Adrenal gland (tissue), 12 donors: ENCODE data around the gene RPL29. TPM values are rescaled to one million over a fixed set of nuclear protein-coding genes. Genes with fewer than 3 reads are reported as not detected.

Source experiments
- DNase-seq, 7 donors: peaks; one replicate each; pipeline ENCODE4 v3.0.0-alpha.2; 2019 to 2020
- H3K27ac ChIP-seq, 5 donors: fragments of 200-600 bp; sonication (generic) in 4 of 5; 1 replicate in 3 of 5; 2 replicates in 2 of 5; pipeline versions ENCODE4 v1.5.1 to v1.8.0; 2016 to 2020; ENCODE audit warnings: mild to moderate bottlenecking in 1 of 5
- H3K27me3 ChIP-seq: fragments of 200-600 bp; 2 replicates; pipeline ENCODE4 v1.8.0; 2021
- H3K36me3 ChIP-seq, 2 donors: fragments of 200-600 bp; replicated peaks in 1 of 2; 1 replicate in 1 of 2; 2 replicates in 1 of 2; pipeline versions ENCODE4 v1.5.1 to v1.8.0; 2018 to 2022
- H3K4me1 ChIP-seq, 2 donors: fragments of 200-600 bp; replicated peaks in 1 of 2; 1 replicate in 1 of 2; 2 replicates in 1 of 2; pipeline versions ENCODE4 v1.5.1 to v1.8.0; 2018 to 2021
- H3K4me3 ChIP-seq, 4 donors: fragments of 200-600 bp; sonication (generic) in 3 of 4; one replicate each; pipeline ENCODE4 v1.5.1; 2016 to 2018
- H3K9me3 ChIP-seq, 3 donors: fragments of 200-600 bp; sonication (generic) in 1 of 3; replicated peaks in 1 of 3; 1 replicate in 2 of 3; 2 replicates in 1 of 3; pipeline versions ENCODE4 v1.5.1 to v1.8.0; 2016 to 2021
- CTCF ChIP-seq, 6 experiments: fragments of 450-650 bp in 4 of 6; fragments of 200-600 bp in 2 of 6; sonication (generic) in 1 of 6; IDR thresholded peaks; 1 replicate in 5 of 6; 2 replicates in 1 of 6; pipeline versions ENCODE4 v1.5.1 to v1.8.0; 2016 to 2021; ENCODE audit warnings: antibody characterized with exemption in 6 of 6, mild to moderate bottlenecking in 2 of 6, moderate library complexity in 1 of 6
- POLR2A ChIP-seq, 2 donors: fragments of 450-650 bp; IDR thresholded peaks; one replicate each; pipeline ENCODE4 v1.6.1; 2017; ENCODE audit warnings: antibody characterized with exemption in 2 of 2, mild to moderate bottlenecking in 2 of 2, moderate library complexity in 1 of 2
- WGBS, 4 donors: extraction: QIAGEN DNeasy Blood & Tissue Kit in 2 of 4; methylation state at CpG; one replicate each; pipeline versions ENCODE4 v1.1.5 to v1.1.7; 2013 to 2017; 5-methylcytosine and 5-hydroxymethylcytosine counted together
- intact Hi-C, 2 donors: fragments of 100-400 bp; cut with DNase I; formaldehyde crosslinking; loops; one replicate each; pipeline versions ENCODE4 v1.14.1 to v1.15.0; 2022 to 2023
- polyA plus RNA-seq, 3 donors: library from polyadenylated mRNA; stranded (reverse); fragments of 200-250 nt in 2 of 3; fragments of 350-450 nt in 1 of 3; fragmentation: Illumina TruSeq in 1 of 3; extraction: RNeasy Lipid Tissue Mini Kit (QIAGEN cat#74804) in 1 of 3; gene quantifications; one replicate each; pipeline ENCODE4 v1.2.3, GENCODE V29; 2013 to 2014
- total RNA-seq, 9 donors: library from RNA; depleted of rRNA in 4 of 9; stranded (reverse); fragments of >200 nt in 4 of 9; fragments of 120-200 nt in 1 of 9; fragmentation: NEBNext Ultra II Directional in 1 of 9; extraction: Animal tissue kit (Norgen Biotek cat#: 25700) in 1 of 9; gene quantifications; one replicate each; pipeline versions ENCODE4 v1.1.0 to v1.2.4, GENCODE V29; 2013 to 2023
- donor health status: healthy with polysubstance abuse.
- donor health status: Bipolar disorder and iron deficiency.
- donor health status: DM: yes; HTN: yes; CAD: no.
- donor health status: DM: no; HTN: no; CAD: no.
- donor health status: DM: no; HTN: no; CAD: no.
- donor health status: DM: yes; HTN: yes; CAD: no.

RPL29 gene
- total and polyA plus RNA-seq, 12 donors: 947 to 3,421 (median 1,448) TPM

- DNase-seq: peak; percentile 59 to 88 (median 74)
- Histone ChIP-seq H3K27me3 (no peaks in the 10 kb centered on the region), H3K4me3 (no peak overlapping the region), H3K36me3 (no peaks in the 10 kb centered on the region), H3K9me3 (no peaks in the 10 kb centered on the region), H3K4me1 (peaks cover 0 to 24% of the 10 kb centered on the region in 2 donors), H3K27ac (no peak overlapping the region)
- 0 to 3% (median 1%) methylated on average over 1 to 18 of the region's 18 CpGs for WGBS, 4 donors
- intact Hi-C loops: loop anchor here (2.0 to 5.0 kb wide), 4 partner anchors 51 to 143 kb away; partner anchors contain the start of gene DUSP7 (in 1 of the 2)
- peak; percentile 90 to 98 (median 95) for TF ChIP-seq CTCF (IDR thresholded peaks at IDR 0.05)
- TF ChIP-seq POLR2A (IDR thresholded peaks at IDR 0.05): no peak
These were observed 5.8 kb upstream of the RPL29 start for GRCh38 chr3:52001443-52001974.

- H3K27me3 ChIP-seq: no peaks in the 10 kb centered on the region
- H3K9me3 ChIP-seq: no peaks in the 10 kb centered on the region
- H3K27ac ChIP-seq: no peak overlapping the region
- peaks cover 0 to under 1% of the 10 kb centered on the region in 2 donors for H3K36me3 ChIP-seq
- WGBS, 4 donors: 53 to 88% (median 65%) methylated on average over 2 of the region's 2 CpGs
- H3K4me1 ChIP-seq: peaks cover 2 to 13% of the 10 kb centered on the region in 2 donors
- no peak for DNase-seq
- H3K4me3 ChIP-seq: no peak overlapping the region
- TF ChIP-seq POLR2A (IDR thresholded peaks at IDR 0.05): no peak
- no peak for TF ChIP-seq CTCF (IDR thresholded peaks at IDR 0.05)
- intact Hi-C loops: loop anchor here (2.0 to 10.0 kb wide), 6 partner anchors 52 to 145 kb away; partner anchors contain the start of genes DUSP7 (in 1 of the 2), PARP3 (in 1 of the 2) and RRP9 (in 1 of the 2)
These were observed 4.2 kb upstream of the RPL29 start for GRCh38 chr3:51999846-52000245.

- intact Hi-C loops: loop anchor here in 1 of 2 donors (2.0 to 10.0 kb wide), 2 partner anchors 54 to 124 kb away; partner anchors contain the start of genes PARP3 and RRP9
- Histone ChIP-seq H3K27ac (no peak overlapping the region), H3K4me3 (no peak overlapping the region), H3K27me3 (no peaks in the 10 kb centered on the region), H3K36me3 (peaks cover 0 to 10% of the 10 kb centered on the region in 2 donors), H3K9me3 (no peaks in the 10 kb centered on the region), H3K4me1 (peaks cover 12 to 16% of the 10 kb centered on the region in 2 donors)
- no peak for TF ChIP-seq POLR2A (IDR thresholded peaks at IDR 0.05)
- no peak for TF ChIP-seq CTCF (IDR thresholded peaks at IDR 0.05)
- DNase-seq: no peak
- 63 to 87% (median 67%) methylated on average over 4 to 7 of the region's 7 CpGs for WGBS, 4 donors
These were observed 3.1 kb upstream of the RPL29 start for GRCh38 chr3:51998774-51999173.

- Histone ChIP-seq H3K36me3 (peaks cover 0 to 17% of the 10 kb centered on the region in 2 donors), H3K4me3 (no peak overlapping the region), H3K27ac (no peak overlapping the region), H3K27me3 (no peaks in the 10 kb centered on the region), H3K4me1 (peaks cover 12 to 22% of the 10 kb centered on the region in 2 donors), H3K9me3 (no peaks in the 10 kb centered on the region)
- WGBS, 4 donors: 43 to 61% (median 54%) methylated on average over 7 of the region's 7 CpGs
- no peak for DNase-seq
- TF ChIP-seq POLR2A (IDR thresholded peaks at IDR 0.05) (no peak), CTCF (IDR thresholded peaks at IDR 0.05) (no peak)
- intact Hi-C loops: loop anchor here in 1 of 2 donors (2.0 to 10.0 kb wide), 2 partner anchors 53 to 125 kb away; partner anchors contain the start of genes PARP3 and RRP9
These were observed 2.4 kb upstream of the RPL29 start for GRCh38 chr3:51997935-51998596.
